Stimulated activated naive CD8-positive, alpha-beta T cell treated with anti-CD3 and anti-CD28 coated beads, Interleukin-15, Interleukin-2, amounts not matched to agents 100 ng/mL and 50 ng/mL, for 24 hours (primary cell): ENCODE measurements around the gene CXXC5.
"Not testable (repeated sequence)": the region's sequence is repeated elsewhere in the genome, so short reads cannot be mapped to it uniquely, and the experiment has no call there.

Experiments used
- H3K27ac Mint-ChIP-seq: one replicate; pipeline ENCODE4 v1.8.0; 2021; ENCODE audit warnings: mild to moderate bottlenecking, mixed read lengths
- H3K27me3 Mint-ChIP-seq: one replicate; pipeline ENCODE4 v1.8.0; 2021; ENCODE audit warnings: mixed read lengths
- H3K36me3 Mint-ChIP-seq: one replicate; pipeline ENCODE4 v1.8.0; 2021; ENCODE audit warnings: low read depth, mixed read lengths
- H3K4me1 Mint-ChIP-seq: one replicate; pipeline ENCODE4 v1.8.0; 2021; ENCODE audit warnings: low read depth, mixed read lengths
- H3K4me3 Mint-ChIP-seq: one replicate; pipeline ENCODE4 v1.8.0; 2021; ENCODE audit warnings: mild to moderate bottlenecking, mixed read lengths
- H3K9me3 Mint-ChIP-seq: one replicate; pipeline ENCODE4 v1.8.0; 2021; ENCODE audit warnings: mixed read lengths

Gene CXXC5

GRCh38 chr5:139648205-139649081 is at the start of gene CXXC5:
Gene CXXC5, plus strand, starts transcription at chr5:139648349. Its CDS starts 32,175 bp downstream, at chr5:139680524.
- Mint-ChIP-seq H3K27me3 (peaks cover 37% of the 10 kb centered on the region), H3K4me3 (peak within 1 kb of the TSS; percentile 86), H3K4me1 (peaks cover 56% of the 10 kb centered on the region), H3K9me3 (no peaks in the 10 kb centered on the region), H3K27ac (no peak within 1 kb of the TSS), H3K36me3 (no peaks in the 10 kb centered on the region)

DNA sequence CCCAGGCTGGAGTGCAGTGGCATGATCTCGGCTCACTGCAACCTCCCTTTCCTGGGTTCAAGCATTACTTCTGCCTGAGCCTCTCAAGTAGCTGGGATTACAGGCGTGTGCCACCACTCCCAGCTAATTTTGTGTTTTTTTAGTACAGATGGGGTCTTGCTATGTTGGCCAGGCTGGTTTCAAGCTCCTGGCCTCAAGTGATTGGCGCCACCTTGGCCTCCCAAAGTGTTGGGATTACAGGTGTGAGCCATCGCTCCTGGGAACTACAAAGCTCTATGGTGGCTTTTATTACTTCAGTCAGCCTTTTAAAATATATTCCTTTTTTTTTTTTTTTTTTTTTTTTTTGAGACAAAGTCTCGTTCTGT is 49.6 kb upstream of the CXXC5 start:
- H3K27me3 Mint-ChIP-seq, H3K4me3 Mint-ChIP-seq, H3K27ac Mint-ChIP-seq, H3K9me3 Mint-ChIP-seq: not testable (repeated sequence)
- H3K4me1 Mint-ChIP-seq = peaks cover 42% of the 10 kb centered on the region
- peaks cover 41% of the 10 kb centered on the region for H3K36me3 Mint-ChIP-seq

- Mint-ChIP-seq H3K4me3 (no peak overlapping the region), H3K27ac (no peak overlapping the region), H3K4me1 (peaks cover 32% of the 10 kb centered on the region), H3K36me3 (peaks cover 43% of the 10 kb centered on the region), H3K27me3 (no peaks in the 10 kb centered on the region), H3K9me3 (no peaks in the 10 kb centered on the region)
These were observed 47.7 kb upstream of the CXXC5 start for GRCh38 chr5:139600336-139600949.

DNA sequence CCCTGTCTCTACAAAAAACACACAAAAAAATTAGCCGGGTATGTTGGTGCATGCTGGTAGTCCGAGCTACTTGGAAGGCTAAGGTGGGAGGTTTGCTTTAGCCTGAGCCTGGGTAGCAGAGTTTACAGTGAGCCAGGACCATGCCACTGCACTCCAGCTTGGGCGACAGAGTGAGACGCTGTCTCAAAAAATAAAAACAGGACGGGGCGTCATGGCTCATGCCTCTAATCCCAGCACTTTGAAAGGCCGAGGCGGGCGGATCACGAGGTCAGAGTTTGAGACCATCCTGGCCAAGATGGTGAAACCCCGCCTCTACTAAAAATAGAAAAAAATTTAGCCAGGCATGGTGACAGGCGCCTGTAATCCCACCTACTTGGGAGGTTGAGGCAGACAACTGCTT is 46.7 kb upstream of the CXXC5 start:
- no peaks in the 10 kb centered on the region for H3K9me3 Mint-ChIP-seq
- peaks cover 48% of the 10 kb centered on the region for H3K36me3 Mint-ChIP-seq
- no peak overlapping the region for H3K27ac Mint-ChIP-seq
- no peak overlapping the region for H3K4me3 Mint-ChIP-seq
- H3K27me3 Mint-ChIP-seq = no peaks in the 10 kb centered on the region
- H3K4me1 Mint-ChIP-seq = peaks cover 35% of the 10 kb centered on the region

GRCh38 chr5:139601948-139602347 is 46.2 kb upstream of the CXXC5 start:
- H3K9me3 Mint-ChIP-seq, H3K27me3 Mint-ChIP-seq, H3K27ac Mint-ChIP-seq, H3K4me3 Mint-ChIP-seq: not testable (repeated sequence)
- H3K36me3 Mint-ChIP-seq = peaks cover 47% of the 10 kb centered on the region
- H3K4me1 Mint-ChIP-seq = peaks cover 38% of the 10 kb centered on the region

DNA sequence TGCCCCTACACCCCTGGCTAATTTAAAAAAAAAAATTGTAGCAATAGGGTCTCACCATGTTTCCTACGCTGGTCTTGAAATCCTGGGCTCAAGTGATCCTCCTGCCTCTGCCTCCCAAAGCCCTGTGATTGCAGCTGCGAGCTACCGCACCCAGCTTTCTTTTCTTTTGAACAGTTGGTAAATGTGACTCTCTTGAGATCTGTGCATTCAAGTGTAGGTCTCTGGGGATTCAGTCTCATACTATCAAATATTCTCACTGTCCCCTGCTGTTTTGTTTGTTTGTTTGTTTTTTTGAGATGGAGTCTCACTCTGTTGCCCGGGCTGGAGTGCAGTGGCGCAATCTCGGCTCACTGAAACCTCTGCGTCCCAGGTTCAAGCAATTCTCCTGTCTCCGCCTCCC is 42.3 kb upstream of the CXXC5 start:
- Mint-ChIP-seq H3K36me3 (peaks cover 44% of the 10 kb centered on the region), H3K4me1 (peaks cover 35% of the 10 kb centered on the region), H3K4me3 (no peak overlapping the region), H3K27me3 (no peaks in the 10 kb centered on the region), H3K27ac (no peak overlapping the region), H3K9me3 (no peaks in the 10 kb centered on the region)

GRCh38 chr5:139611703-139612584 is 36.2 kb upstream of the CXXC5 start:
- Mint-ChIP-seq H3K27ac (peak overlapping the region; percentile 31), H3K27me3 (no peaks in the 10 kb centered on the region), H3K9me3 (no peaks in the 10 kb centered on the region), H3K4me1 (peaks cover 47% of the 10 kb centered on the region), H3K36me3 (peaks cover 52% of the 10 kb centered on the region), H3K4me3 (no peak overlapping the region)

DNA sequence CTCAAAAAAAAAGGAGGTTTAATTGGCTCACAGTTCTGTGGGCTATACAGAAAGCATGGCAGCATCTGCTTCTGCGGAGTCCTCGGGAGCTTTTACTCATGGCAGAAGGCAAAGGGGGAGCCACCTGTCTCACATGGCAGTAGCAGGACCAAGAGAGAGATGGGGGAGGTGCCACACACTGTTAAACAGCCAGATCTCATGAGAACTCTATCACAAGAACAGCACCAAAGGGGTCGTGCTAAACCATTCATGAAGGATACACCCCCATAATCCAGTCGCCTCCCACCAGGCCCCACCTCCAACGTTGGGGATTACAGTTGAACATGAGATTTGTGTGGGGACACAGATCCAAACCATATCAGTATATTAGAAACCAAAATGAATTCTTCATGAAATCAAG is 28.3 kb upstream of the CXXC5 start:
- Mint-ChIP-seq H3K36me3 (peaks cover 73% of the 10 kb centered on the region), H3K4me1 (peaks cover 5% of the 10 kb centered on the region), H3K27ac (peak overlapping the region; percentile 36), H3K9me3 (no peaks in the 10 kb centered on the region), H3K4me3 (no peak overlapping the region), H3K27me3 (no peaks in the 10 kb centered on the region)

GRCh38 chr5:139625398-139625797 is 22.8 kb upstream of the CXXC5 start:
- not testable (repeated sequence) for H3K4me1 Mint-ChIP-seq, H3K27ac Mint-ChIP-seq, H3K27me3 Mint-ChIP-seq, H3K4me3 Mint-ChIP-seq, H3K9me3 Mint-ChIP-seq
- peaks cover 77% of the 10 kb centered on the region for H3K36me3 Mint-ChIP-seq

- no peak overlapping the region for H3K4me3 Mint-ChIP-seq
- H3K36me3 Mint-ChIP-seq = peaks cover 44% of the 10 kb centered on the region
- H3K27ac Mint-ChIP-seq = no peak overlapping the region
- H3K27me3 Mint-ChIP-seq = no peaks in the 10 kb centered on the region
- no peaks in the 10 kb centered on the region for H3K9me3 Mint-ChIP-seq
- H3K4me1 Mint-ChIP-seq = peaks cover 24% of the 10 kb centered on the region
These were observed 17.3 kb upstream of the CXXC5 start for GRCh38 chr5:139630855-139631254.

DNA sequence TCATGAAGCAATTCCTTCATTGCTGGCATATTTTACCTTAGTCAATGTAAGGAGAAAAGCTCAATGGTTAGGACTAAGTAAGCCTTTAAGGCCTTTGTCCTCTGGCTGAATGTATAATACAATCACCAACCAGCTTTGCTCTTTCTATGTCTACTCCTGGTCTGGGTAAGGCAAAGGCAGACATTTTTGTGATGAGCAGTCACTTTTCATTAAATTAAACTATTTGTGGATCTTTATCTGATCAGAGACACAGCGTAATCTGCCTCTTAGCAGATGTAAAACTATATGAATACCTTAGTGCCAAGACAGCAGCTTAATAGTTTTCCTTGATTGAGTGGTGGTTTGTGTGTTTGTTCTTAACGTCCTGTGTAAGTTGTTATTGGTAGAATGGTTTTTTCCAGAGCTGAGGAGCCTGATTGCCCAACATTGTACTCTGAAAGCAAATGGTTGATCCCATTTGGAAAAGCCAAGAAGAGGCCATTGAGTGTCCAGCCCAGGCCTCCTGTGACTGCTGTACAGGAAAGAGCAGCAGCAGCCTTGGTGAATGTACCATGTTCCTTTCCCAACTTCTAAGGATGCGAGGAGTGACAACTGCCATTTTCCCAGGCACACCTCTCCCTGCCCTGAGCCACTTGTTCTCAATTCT is 16.5 kb upstream of the CXXC5 start:
- Mint-ChIP-seq H3K9me3 (no peaks in the 10 kb centered on the region), H3K4me1 (peaks cover 32% of the 10 kb centered on the region), H3K36me3 (peaks cover 39% of the 10 kb centered on the region), H3K27me3 (no peaks in the 10 kb centered on the region), H3K27ac (peak overlapping the region; percentile 55), H3K4me3 (no peak overlapping the region)

GRCh38 chr5:139633295-139634027 is 14.7 kb upstream of the CXXC5 start:
- Mint-ChIP-seq H3K4me1 (peaks cover 38% of the 10 kb centered on the region), H3K27ac (peak overlapping the region; percentile 23), H3K4me3 (no peak overlapping the region), H3K9me3 (no peaks in the 10 kb centered on the region), H3K27me3 (no peaks in the 10 kb centered on the region), H3K36me3 (peaks cover 20% of the 10 kb centered on the region)

GRCh38 chr5:139634028-139634325 is 14.2 kb upstream of the CXXC5 start:
- H3K36me3 Mint-ChIP-seq = peaks cover 17% of the 10 kb centered on the region
- H3K4me3 Mint-ChIP-seq = no peak overlapping the region
- peaks cover 43% of the 10 kb centered on the region for H3K4me1 Mint-ChIP-seq
- no peaks in the 10 kb centered on the region for H3K27me3 Mint-ChIP-seq
- no peak overlapping the region for H3K27ac Mint-ChIP-seq
- H3K9me3 Mint-ChIP-seq = no peaks in the 10 kb centered on the region

DNA sequence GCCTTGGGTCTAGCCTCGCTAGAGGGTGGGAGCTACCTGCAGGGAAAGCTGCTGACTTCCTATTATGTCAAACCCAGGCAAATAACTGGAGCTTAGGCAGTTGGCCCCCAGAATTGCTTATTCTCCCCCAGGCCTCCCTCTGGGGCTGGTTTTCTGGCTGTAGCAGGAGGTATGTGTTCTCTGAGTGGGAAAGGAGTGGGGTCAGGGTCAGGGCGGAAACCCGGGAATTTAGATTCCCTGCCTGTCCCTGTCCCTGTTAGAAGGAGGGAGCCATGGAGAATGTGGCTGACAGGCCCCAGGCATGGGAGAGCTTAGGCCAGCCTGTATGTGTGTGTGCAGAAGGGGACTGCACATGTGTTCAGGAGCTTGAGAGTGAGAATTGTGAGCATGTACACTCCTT is 13.6 kb upstream of the CXXC5 start:
- H3K4me3 Mint-ChIP-seq = peak overlapping the region; percentile 24
- no peaks in the 10 kb centered on the region for H3K27me3 Mint-ChIP-seq
- H3K9me3 Mint-ChIP-seq = no peaks in the 10 kb centered on the region
- peaks cover 11% of the 10 kb centered on the region for H3K36me3 Mint-ChIP-seq
- peaks cover 46% of the 10 kb centered on the region for H3K4me1 Mint-ChIP-seq
- H3K27ac Mint-ChIP-seq = no peak overlapping the region
